Measurements from ENCODE around the gene WFDC9.

- TF ChIP-seq CTCF (tag by site-specific recombination; IDR thresholded peaks at IDR 0.05) (no peak), EGR2 (tag by site-specific recombination; IDR thresholded peaks at IDR 0.05; ENCODE audit: low read depth) (no peak), KLF1 (tag by site-specific recombination; IDR thresholded peaks at IDR 0.05) (no peak), ZNF121 (tag by site-specific recombination; IDR thresholded peaks at IDR 0.05) (no peak)
Observed at GRCh38 chr20:45612314-45612713, 18.8 kb downstream of the WFDC9 start.
